B cell (primary cell): ENCODE data around the gene CREB5. TPM values are rescaled to one million over a fixed set of nuclear protein-coding genes. Genes with fewer than 3 reads are reported as not detected.

Source experiments
- ATAC-seq: fragments of 200-7000 bp; cut with Tn5 transposase; one replicate; pipeline ENCODE4 v1.10.0; 2021; ENCODE audit warnings: low read depth, mild to moderate bottlenecking, moderate number of reproducible peaks, moderate library complexity
- CTCF ChIA-PET: fragments of 350-600 bp; sonication (Branson Sonifier 250); formaldehyde crosslinking; loops from one replicate; lab custom pipeline; 2021; ENCODE audit warnings: antibody characterized with exemption, inconsistent platforms; lab: Charles Lee
- POLR2A ChIA-PET: fragments of 350-600 bp; sonication (Branson Sonifier 250); formaldehyde crosslinking; loops from one replicate; lab custom pipeline; 2021; ENCODE audit warnings: antibody characterized with exemption; lab: Charles Lee
- DNase-seq: peaks from one replicate; pipeline ENCODE4 v3.0.0; 2013
- H2AFZ ChIP-seq: 2 replicates; pipeline ENCODE4 v1.6.1; 2012; ENCODE audit warnings: mild to moderate bottlenecking, low read depth, low read length; ENCODE audit not compliant: insufficient read depth, poor library complexity, severe bottlenecking
- H3K27ac ChIP-seq, 2 donors: 1 replicate in 1 of 2; 2 replicates in 1 of 2; pipeline ENCODE4 v1.5.1; 2012 to 2013; ENCODE audit warnings: low read length in 2 of 2, mild to moderate bottlenecking in 2 of 2, moderate library complexity in 1 of 2
- H3K27me3 ChIP-seq, 4 experiments: fragments of 200-600 bp in 1 of 4; sonication (generic) in 1 of 4; replicated peaks in 1 of 4; 1 replicate in 2 of 4; 2 replicates in 2 of 4; pipeline versions ENCODE4 v1.6.1 to v1.7.0; 2013 to 2016; ENCODE audit warnings: low read length in 3 of 4, mild to moderate bottlenecking in 2 of 4, mixed read lengths in 1 of 4, moderate library complexity in 1 of 4; ENCODE audit not compliant: insufficient read depth in 4 of 4, control insufficient read depth in 3 of 4; ENCODE audit errors: control extremely low read depth in 1 of 4
- H3K36me3 ChIP-seq, 2 experiments: replicated peaks in 1 of 2; 1 replicate in 1 of 2; 2 replicates in 1 of 2; pipeline versions ENCODE4 v1.6.1 to v1.7.1; 2013; ENCODE audit warnings: low read length in 1 of 2; ENCODE audit not compliant: insufficient read depth in 2 of 2, control insufficient read depth in 1 of 2; ENCODE audit errors: control extremely low read depth in 1 of 2, extremely low read depth in 1 of 2
- H3K4me1 ChIP-seq, 2 donors: fragments of 200-600 bp in 1 of 2; sonication (generic) in 1 of 2; 1 replicate in 1 of 2; 2 replicates in 1 of 2; pipeline versions ENCODE4 v1.5.1 to v1.6.1; 2013 to 2017; ENCODE audit warnings: low read length in 2 of 2; ENCODE audit not compliant: control insufficient read depth in 2 of 2, insufficient read depth in 2 of 2
- H3K4me2 ChIP-seq: replicated peaks from 2 replicates; pipeline ENCODE3; 2012; ENCODE audit warnings: mild to moderate bottlenecking, low read depth, low read length; ENCODE audit not compliant: poor library complexity, severe bottlenecking
- H3K4me3 ChIP-seq, 5 experiments: fragments of 200-600 bp in 1 of 5; sonication (generic) in 1 of 5; 1 replicate in 3 of 5; 2 replicates in 2 of 5; pipeline versions ENCODE4 v1.5.1 to v1.7.0; 2011 to 2016; ENCODE audit warnings: low read length in 4 of 5, mild to moderate bottlenecking in 4 of 5, low read depth in 2 of 5, control low read depth in 1 of 5, moderate library complexity in 1 of 5; ENCODE audit not compliant: insufficient read depth in 1 of 5; ENCODE audit errors: control extremely low read depth in 1 of 5, extremely low read depth in 1 of 5
- H3K79me2 ChIP-seq: fragments of 200-600 bp; sonication (generic); one replicate; pipeline ENCODE4 v1.6.0; 2016; ENCODE audit warnings: low read length; ENCODE audit not compliant: control insufficient read depth, insufficient read depth
- H3K9ac ChIP-seq: fragments of 200-600 bp; sonication (generic); 2 replicates; pipeline ENCODE4 v1.6.1; 2017; ENCODE audit warnings: mild to moderate bottlenecking, low read length, moderate library complexity
- H3K9me3 ChIP-seq, 3 donors: one replicate each; pipeline versions ENCODE4 v1.6.1 to v1.7.1; 2013; ENCODE audit warnings: low read length in 2 of 3; ENCODE audit not compliant: control insufficient read depth in 2 of 3, insufficient read depth in 1 of 3; ENCODE audit errors: control extremely low read depth in 1 of 3
- H4K20me1 ChIP-seq: 2 replicates; pipeline ENCODE4 v1.6.0; 2012; ENCODE audit warnings: mild to moderate bottlenecking, low read length; ENCODE audit not compliant: insufficient read depth, control insufficient read depth, poor library complexity, severe bottlenecking
- H3K27ac Mint-ChIP-seq: one replicate; pipeline ENCODE4 v1.8.0; 2021; ENCODE audit warnings: mixed read lengths
- H3K27me3 Mint-ChIP-seq: one replicate; pipeline ENCODE4 v1.8.0; 2021; ENCODE audit warnings: mixed read lengths
- H3K4me1 Mint-ChIP-seq: one replicate; pipeline ENCODE4 v1.8.0; 2021; ENCODE audit warnings: mixed read lengths
- H3K4me3 Mint-ChIP-seq: one replicate; pipeline ENCODE4 v1.8.0; 2021; ENCODE audit warnings: mixed read lengths
- H3K9me3 Mint-ChIP-seq: one replicate; pipeline ENCODE4 v1.8.0; 2022; ENCODE audit warnings: mixed read lengths; ENCODE audit not compliant: insufficient read depth
- CTCF ChIP-seq: fragments of 200-600 bp; IDR thresholded peaks from one replicate; pipeline ENCODE4 v1.8.0; 2022; ENCODE audit warnings: antibody characterized with exemption, mild to moderate bottlenecking
- EZH2 ChIP-seq: IDR thresholded peaks from 2 replicates; pipeline ENCODE4 v1.6.1; 2012; ENCODE audit warnings: borderline replicate concordance, low read depth, mild to moderate bottlenecking, moderate library complexity, low read length; ENCODE audit not compliant: insufficient read depth, poor library complexity, severe bottlenecking
- WGBS: methylation state at CpG from one replicate; pipeline ENCODE4 v1.1.5; 2013; ENCODE audit warnings: missing lambda C conversion rate; ENCODE audit not compliant: insufficient coverage; 5-methylcytosine and 5-hydroxymethylcytosine counted together
- intact Hi-C: fragments of 100-400 bp; cut with micrococcal nuclease; formaldehyde crosslinking; loops from one replicate; pipeline ENCODE4 v1.10.0; 2022
- polyA plus RNA-seq: library from polyadenylated mRNA; depleted of rRNA; stranded (reverse); fragments of >200 nt; gene quantifications from 2 replicates; pipeline ENCODE4 v1.2.3, GENCODE V29; 2012
- total RNA-seq, 2 donors: library from RNA; stranded (reverse); fragments of 120-200 nt in 1 of 2; gene quantifications; 1 replicate in 1 of 2; 2 replicates in 1 of 2; pipeline versions ENCODE4 v1.2.3 to v1.2.4, GENCODE V29; 2013 to 2022

Gene CREB5
- total and polyA plus RNA-seq, 2 donors (not counting 1 experiment from before 2014, with no cell fraction given) = 0.05 to 0.95 TPM

- Histone ChIP-seq H3K4me1 (peaks cover 13 to 32% of the 10 kb centered on the region in 2 donors), H3K9me3 (peaks cover 0 to 2% (median 0%) of the 10 kb centered on the region in 3 donors), H3K4me2 (no peak overlapping the region), H3K9ac (no peak overlapping the region), H2AFZ (no peak overlapping the region), H3K36me3 (no peaks in the 10 kb centered on the region), H3K27ac (no peak overlapping the region), H3K4me3 (no peak overlapping the region), H3K27me3 (no peaks in the 10 kb centered on the region), H4K20me1 (no peaks in the 10 kb centered on the region), H3K79me2 (no peaks in the 10 kb centered on the region)
- no peak overlapping the region for H3K4me3 Mint-ChIP-seq
- WGBS = 92% methylated on average over 5 of the region's 7 CpGs
- H3K4me1 Mint-ChIP-seq = peaks cover 39% of the 10 kb centered on the region
- CTCF ChIA-PET = no interaction called here
- POLR2A ChIA-PET = no interaction called here
- no peak overlapping the region for H3K27ac Mint-ChIP-seq
- intact Hi-C loops = no loop called here
- ATAC-seq (no peak), DNase-seq (no peak)
- no peaks in the 10 kb centered on the region for H3K9me3 Mint-ChIP-seq
- no peak for TF ChIP-seq EZH2
- TF ChIP-seq CTCF = no peak
- no peaks in the 10 kb centered on the region for H3K27me3 Mint-ChIP-seq
Measured at GRCh38 chr7:28700096-28700495, 287.8 kb downstream of the CREB5 start.

DNA sequence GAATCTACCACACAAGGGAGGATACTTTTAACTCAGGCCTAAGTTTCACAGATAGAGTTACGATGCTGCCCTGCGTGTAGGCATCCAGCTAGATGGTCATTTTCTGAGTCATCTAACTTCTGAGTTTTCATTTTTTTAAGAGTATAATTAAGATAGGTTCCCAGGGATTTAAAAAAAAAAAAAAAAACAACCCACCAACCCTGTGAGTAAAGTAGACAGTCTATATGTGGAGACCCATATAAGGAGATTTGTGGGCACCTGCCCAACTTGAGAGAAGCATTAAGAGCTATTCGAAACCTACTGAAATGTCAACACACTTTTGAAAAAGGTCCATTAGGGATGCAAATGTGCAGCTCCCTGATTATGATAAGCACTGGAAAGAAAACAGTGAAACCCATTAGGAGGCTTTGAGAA lies 288.5 kb downstream of the CREB5 start:
- no peak for TF ChIP-seq CTCF
- TF ChIP-seq EZH2 = no peak
- H3K4me1 Mint-ChIP-seq = peaks cover 42% of the 10 kb centered on the region
- no peaks in the 10 kb centered on the region for H3K9me3 Mint-ChIP-seq
- no peaks in the 10 kb centered on the region for H3K79me2 ChIP-seq
- CTCF ChIA-PET = no interaction called here
- POLR2A ChIA-PET = no interaction called here
- H3K4me3 ChIP-seq = no peak overlapping the region
- WGBS = 100% methylated on average over 1 of the region's 3 CpGs
- no peak for ATAC-seq
- H2AFZ ChIP-seq = no peak overlapping the region
- no peak overlapping the region for H3K4me2 ChIP-seq
- no peak overlapping the region for H3K9ac ChIP-seq
- no peaks in the 10 kb centered on the region for H3K36me3 ChIP-seq
- no peak overlapping the region for H3K4me3 Mint-ChIP-seq
- H3K9me3 ChIP-seq = peaks cover 0 to 2% (median 0%) of the 10 kb centered on the region in 3 donors
- no peaks in the 10 kb centered on the region for H3K27me3 Mint-ChIP-seq
- no peaks in the 10 kb centered on the region for H4K20me1 ChIP-seq
- peaks cover 19 to 39% of the 10 kb centered on the region in 2 donors for H3K4me1 ChIP-seq
- H3K27ac Mint-ChIP-seq = no peak overlapping the region
- DNase-seq = no peak
- H3K27ac ChIP-seq = no peak overlapping the region
- intact Hi-C loops = no loop called here
- H3K27me3 ChIP-seq = no peaks in the 10 kb centered on the region
